Measurements from ENCODE around the gene ZNF674.

ZNF674 gene

DNA sequence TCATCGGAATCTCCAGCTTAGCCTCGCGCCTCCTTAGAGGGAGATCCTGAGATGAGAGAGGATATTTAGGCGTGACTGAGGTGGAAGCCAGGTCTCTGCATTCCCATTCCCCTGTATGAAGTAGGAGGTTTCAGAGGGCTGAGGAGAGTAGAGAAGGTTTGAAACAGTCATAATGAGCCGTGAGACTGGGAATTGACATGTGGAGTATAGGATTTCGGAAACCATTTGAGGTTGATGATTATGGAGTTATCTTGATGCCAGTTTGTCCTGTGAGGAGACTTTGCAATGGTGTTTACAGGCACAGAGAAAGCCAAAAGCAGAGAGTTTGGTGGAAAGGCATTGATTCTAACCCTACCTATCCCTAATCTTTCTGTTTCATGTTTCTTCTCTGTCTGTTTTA, 30.4 kb upstream of the ZNF674 start:
- Mint-ChIP-seq H3K27me3 (no peaks in the 10 kb centered on the region), H3K4me1 (peaks cover 49% of the 10 kb centered on the region), H3K27ac (peak overlapping the region; percentile 77), H3K36me3 (peaks cover 34% of the 10 kb centered on the region), H3K9me3 (no peaks in the 10 kb centered on the region), H3K4me3 (peak overlapping the region; percentile 82)
- DNase-seq = no peak
- CTCF ChIA-PET = interaction anchor here (1.0 to 1.4 kb wide), 2 partner anchors 66 to 71 kb away, joined by 3 to 4 read pairs; no protein-coding TSS in a partner anchor

DNA sequence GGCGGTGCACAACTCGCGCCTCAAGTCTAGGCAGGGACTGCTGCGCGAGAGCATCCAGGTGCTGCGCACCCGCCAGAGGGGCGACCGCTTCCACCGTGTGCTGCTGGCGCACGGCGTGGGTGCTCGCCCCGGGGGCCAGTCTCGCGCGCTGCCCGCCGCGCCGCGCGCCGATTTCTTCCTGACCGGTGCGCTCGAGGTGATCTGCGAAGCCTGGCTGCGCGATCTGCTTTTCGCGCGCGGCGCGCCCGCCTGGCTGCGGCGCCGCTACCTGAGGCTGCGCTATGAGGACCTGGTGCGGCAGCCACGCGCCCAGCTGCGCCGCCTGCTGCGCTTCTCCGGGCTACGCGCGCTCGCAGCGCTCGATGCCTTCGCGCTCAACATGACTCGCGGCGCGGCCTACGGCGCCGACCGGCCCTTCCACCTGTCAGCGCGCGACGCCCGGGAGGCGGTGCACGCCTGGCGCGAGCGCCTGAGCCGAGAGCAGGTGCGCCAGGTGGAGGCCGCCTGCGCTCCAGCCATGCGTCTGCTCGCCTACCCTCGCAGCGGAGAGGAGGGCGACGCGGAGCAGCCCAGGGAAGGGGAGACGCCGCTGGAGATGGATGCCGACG, 29.7 kb upstream of the ZNF674 start:
- Mint-ChIP-seq H3K4me3 (peak overlapping the region; percentile 82), H3K27me3 (no peaks in the 10 kb centered on the region), H3K4me1 (peaks cover 45% of the 10 kb centered on the region), H3K9me3 (no peaks in the 10 kb centered on the region), H3K27ac (peak overlapping the region; percentile 87), H3K36me3 (peaks cover 29% of the 10 kb centered on the region)
- CTCF ChIA-PET = no interaction called here
- peak; percentile 64 for DNase-seq

GRCh38 chrX:46573892-46574773, 28.9 kb upstream of the ZNF674 start:
- peak overlapping the region; percentile 82 for H3K4me3 Mint-ChIP-seq
- H3K4me1 Mint-ChIP-seq = peaks cover 38% of the 10 kb centered on the region

GRCh38 chrX:46573331-46573891, 28.2 kb upstream of the ZNF674 start, which contains the start of gene CHST7:
Gene CHST7 (plus strand): TSS chrX:46573765. CDS start chrX:46573932, 167 bp downstream.
- Mint-ChIP-seq H3K36me3 (peaks cover 21% of the 10 kb centered on the region), H3K27me3 (no peaks in the 10 kb centered on the region), H3K4me3 (peak within 1 kb of the TSS; percentile 82), H3K27ac (peak within 1 kb of the TSS; percentile 87), H3K9me3 (no peaks in the 10 kb centered on the region), H3K4me1 (peaks cover 35% of the 10 kb centered on the region)
- peak; percentile 78 for DNase-seq
- CTCF ChIA-PET = interaction anchor here (1.0 to 1.1 kb wide), 3 partner anchors 13 to 112 kb away, joined by 3 to 4 read pairs (median 4); no protein-coding TSS in a partner anchor

More at GRCh38 chrX:46573892-46574773, 28.9 kb upstream of the ZNF674 start:
- peaks cover 23% of the 10 kb centered on the region for H3K36me3 Mint-ChIP-seq
- peak; percentile 86 for DNase-seq
- CTCF ChIA-PET = no interaction called here
- no peaks in the 10 kb centered on the region for H3K27me3 Mint-ChIP-seq
- H3K27ac Mint-ChIP-seq = peak overlapping the region; percentile 87
- H3K9me3 Mint-ChIP-seq = no peaks in the 10 kb centered on the region

- Mint-ChIP-seq H3K9me3 (no peaks in the 10 kb centered on the region), H3K27me3 (no peaks in the 10 kb centered on the region)
- peak; percentile 21 for DNase-seq
These were observed 27.2 kb upstream of the ZNF674 start for GRCh38 chrX:46572340-46572936.

DNA sequence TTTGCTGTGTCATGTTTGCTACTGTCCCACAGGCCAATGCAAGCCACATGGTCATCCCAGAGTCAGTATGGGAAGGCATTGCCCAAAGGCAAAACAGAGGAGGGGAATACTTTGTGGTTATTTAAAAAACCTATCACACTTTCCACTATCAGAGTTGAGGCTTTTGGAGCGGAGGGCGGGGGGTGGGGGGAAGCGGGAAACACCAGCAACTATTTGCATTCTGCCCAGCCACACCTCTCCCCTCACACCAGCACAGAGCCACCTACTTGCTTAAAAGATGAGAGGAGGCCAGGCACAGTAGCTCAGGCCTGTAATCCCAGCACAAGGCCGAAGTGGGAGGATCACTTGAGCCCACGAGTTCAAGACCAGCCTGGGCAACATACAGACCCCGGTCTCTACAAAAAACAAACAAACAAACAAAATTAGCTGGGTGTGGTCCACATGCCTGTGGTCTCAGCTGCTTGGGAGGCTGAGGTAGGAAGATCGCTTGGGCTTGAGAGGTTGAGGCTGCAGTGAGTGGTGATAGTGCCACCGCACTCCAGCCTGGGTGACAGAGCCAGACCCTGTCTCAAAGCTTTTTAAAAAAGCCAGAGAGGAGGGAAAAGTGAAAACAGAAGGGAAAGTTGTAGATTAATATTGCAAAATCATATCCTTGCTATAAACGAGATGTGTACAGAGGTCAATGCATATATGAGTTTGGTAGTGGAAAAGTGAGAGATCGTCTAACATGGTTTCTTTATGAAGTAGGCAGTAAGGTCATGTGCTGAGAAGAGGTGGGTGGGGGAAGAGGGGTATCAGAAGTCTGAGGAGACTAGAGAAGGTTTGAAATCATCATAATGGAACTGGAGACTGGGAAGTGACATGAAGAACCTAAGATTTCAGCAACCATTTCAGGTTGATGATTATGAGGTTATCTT, 26.5 kb upstream of the ZNF674 start:
- Mint-ChIP-seq H3K36me3 (peaks cover 10% of the 10 kb centered on the region), H3K4me1 (peaks cover 23% of the 10 kb centered on the region), H3K4me3 (peak overlapping the region; percentile 82), H3K9me3 (no peaks in the 10 kb centered on the region), H3K27ac (peak overlapping the region; percentile 87), H3K27me3 (no peaks in the 10 kb centered on the region)
- CTCF ChIA-PET = interaction anchor here (0.9 to 1.1 kb wide), 3 partner anchors 9 to 71 kb away, joined by 3 to 4 read pairs (median 3); no protein-coding TSS in a partner anchor
- no peak for DNase-seq

More at GRCh38 chrX:46572340-46572936, 27.2 kb upstream of the ZNF674 start:
- Mint-ChIP-seq H3K4me3 (peak overlapping the region; percentile 82), H3K36me3 (peaks cover 15% of the 10 kb centered on the region), H3K4me1 (peaks cover 29% of the 10 kb centered on the region), H3K27ac (peak overlapping the region; percentile 87)
- CTCF ChIA-PET = interaction anchor here (0.7 to 1.1 kb wide), 6 partner anchors 10 to 113 kb away, joined by 3 to 4 read pairs (median 3); no protein-coding TSS in a partner anchor

GRCh38 chrX:46569621-46570020, 24.4 kb upstream of the ZNF674 start:
- no peak overlapping the region for H3K4me3 Mint-ChIP-seq
- H3K27me3 Mint-ChIP-seq = no peaks in the 10 kb centered on the region
- DNase-seq = no peak
- H3K9me3 Mint-ChIP-seq = no peaks in the 10 kb centered on the region
- peaks cover 2% of the 10 kb centered on the region for H3K36me3 Mint-ChIP-seq
- peaks cover 17% of the 10 kb centered on the region for H3K4me1 Mint-ChIP-seq
- H3K27ac Mint-ChIP-seq = no peak overlapping the region
- CTCF ChIA-PET = no interaction called here

DNA sequence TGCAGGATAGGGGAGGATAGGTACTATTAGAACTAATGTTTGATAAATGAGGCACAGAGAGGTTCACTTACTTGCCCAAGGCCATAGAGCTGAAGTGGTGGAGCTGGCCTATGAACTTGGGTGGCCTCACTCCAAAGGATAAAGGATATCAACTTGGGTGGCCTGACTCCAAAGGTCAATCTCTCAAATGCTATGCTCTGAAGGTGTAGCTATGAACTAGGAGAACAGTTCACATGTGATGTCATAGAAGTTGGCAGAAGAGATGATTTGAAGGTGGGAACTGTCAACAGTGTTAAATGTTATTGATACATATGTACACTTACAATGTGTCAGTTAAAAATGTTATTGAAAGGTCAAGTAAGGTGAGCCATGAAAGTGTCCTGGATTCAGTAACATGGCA, 22.2 kb upstream of the ZNF674 start:
- H3K27ac Mint-ChIP-seq = no peak overlapping the region
- H3K4me3 Mint-ChIP-seq = no peak overlapping the region
- peaks cover 12% of the 10 kb centered on the region for H3K4me1 Mint-ChIP-seq
- no peak for DNase-seq
- CTCF ChIA-PET = interaction anchor here (1.3 kb wide), 1 partner anchor 74 kb away, joined by 4 read pairs; no protein-coding TSS in a partner anchor
- H3K9me3 Mint-ChIP-seq = no peaks in the 10 kb centered on the region
- H3K27me3 Mint-ChIP-seq = no peaks in the 10 kb centered on the region
- peaks cover 2% of the 10 kb centered on the region for H3K36me3 Mint-ChIP-seq

GRCh38 chrX:46561824-46562657, 16.8 kb upstream of the ZNF674 start:
- DNase-seq = no peak
- no peak overlapping the region for H3K27ac Mint-ChIP-seq
- H3K9me3 Mint-ChIP-seq = no peaks in the 10 kb centered on the region
- no peaks in the 10 kb centered on the region for H3K27me3 Mint-ChIP-seq
- peaks cover 2% of the 10 kb centered on the region for H3K36me3 Mint-ChIP-seq
- no peak overlapping the region for H3K4me3 Mint-ChIP-seq
- CTCF ChIA-PET = interaction anchor here (0.6 to 1.2 kb wide), 3 partner anchors 10 to 2000 kb away, joined by 3 read pairs; no protein-coding TSS in a partner anchor
- peaks cover 10% of the 10 kb centered on the region for H3K4me1 Mint-ChIP-seq

GRCh38 chrX:46559062-46559461, 13.8 kb upstream of the ZNF674 start:
- Mint-ChIP-seq H3K27me3 (no peaks in the 10 kb centered on the region), H3K4me1 (peaks cover 10% of the 10 kb centered on the region), H3K9me3 (no peaks in the 10 kb centered on the region), H3K27ac (no peak overlapping the region), H3K36me3 (no peaks in the 10 kb centered on the region), H3K4me3 (no peak overlapping the region)
- no peak for DNase-seq
- CTCF ChIA-PET = no interaction called here

DNA sequence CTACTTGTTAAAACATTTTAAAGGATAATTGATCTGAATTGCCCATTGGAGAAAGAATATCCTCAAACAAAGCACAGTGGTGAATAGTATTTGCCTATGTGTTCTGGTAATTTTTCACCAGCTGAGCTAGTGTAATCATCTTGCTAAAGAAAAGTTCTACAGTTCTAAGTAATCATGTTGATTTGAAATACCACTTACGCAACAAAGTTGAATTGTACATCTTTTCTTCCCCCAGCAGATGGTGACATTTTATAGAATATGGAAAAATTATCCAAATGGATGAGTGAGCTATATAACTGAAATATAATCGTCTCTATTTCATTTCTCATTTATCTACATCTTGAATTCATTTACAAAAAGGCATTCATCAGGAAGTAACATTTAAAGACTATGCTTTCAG, 9.7 kb upstream of the ZNF674 start:
- peaks cover 5% of the 10 kb centered on the region for H3K36me3 Mint-ChIP-seq
- CTCF ChIA-PET = interaction anchor here (0.6 to 1.3 kb wide), 4 partner anchors 87 to 244 kb away, joined by 3 to 6 read pairs (median 4); no protein-coding TSS in a partner anchor
- no peaks in the 10 kb centered on the region for H3K4me1 Mint-ChIP-seq
- no peaks in the 10 kb centered on the region for H3K27me3 Mint-ChIP-seq
- H3K9me3 Mint-ChIP-seq = no peaks in the 10 kb centered on the region
- H3K27ac Mint-ChIP-seq = no peak overlapping the region
- no peak for DNase-seq
- H3K4me3 Mint-ChIP-seq = no peak overlapping the region

DNA sequence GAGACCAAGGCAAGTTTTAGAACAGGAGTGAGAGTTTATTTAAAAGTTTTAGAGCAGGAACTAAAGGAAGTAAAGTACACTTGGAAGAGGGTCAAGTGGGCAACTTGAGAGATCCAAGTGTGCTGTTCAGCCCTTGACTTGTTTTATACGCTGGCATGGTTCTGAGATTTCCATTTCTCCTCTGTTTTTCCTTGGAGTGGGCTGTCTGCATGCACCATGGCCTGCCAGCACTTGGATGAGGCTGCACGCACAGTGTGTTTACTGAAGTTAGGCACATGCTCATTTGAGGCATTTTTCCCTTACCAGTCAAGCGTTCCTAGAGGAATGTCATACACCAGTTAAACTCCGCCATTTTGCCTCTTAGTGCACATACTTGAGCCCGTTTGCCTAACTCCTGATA, 8.7 kb upstream of the ZNF674 start:
- no peak for DNase-seq
- peaks cover 2% of the 10 kb centered on the region for H3K4me1 Mint-ChIP-seq
- H3K27ac Mint-ChIP-seq = no peak overlapping the region
- no peaks in the 10 kb centered on the region for H3K9me3 Mint-ChIP-seq
- CTCF ChIA-PET = no interaction called here
- H3K4me3 Mint-ChIP-seq = no peak overlapping the region
- no peaks in the 10 kb centered on the region for H3K27me3 Mint-ChIP-seq
- H3K36me3 Mint-ChIP-seq = peaks cover 7% of the 10 kb centered on the region
